Tibial nerve (tissue), 4 donors: ENCODE results near the gene EHF.

Experiments
- EP300 ChIP-seq, 2 donors: sonication (generic); formaldehyde crosslinking; IDR thresholded peaks; one replicate each; pipeline ENCODE4 v1.6.1; 2017; ENCODE audit warnings: antibody characterized with exemption in 2 of 2, mild to moderate bottlenecking in 1 of 2
- POLR2A ChIP-seq, 2 donors: fragments of 450-650 bp; IDR thresholded peaks; one replicate each; pipeline ENCODE4 v1.6.1; 2017; ENCODE audit warnings: antibody characterized with exemption in 2 of 2, mild to moderate bottlenecking in 2 of 2, moderate library complexity in 2 of 2
- TF ChIP-seq, protein P1 (sequence below), 5 experiments: fragments of 200-600 bp in 3 of 5; fragments of 450-650 bp in 2 of 5; sonication (generic) in 3 of 5; IDR thresholded peaks; one replicate each; pipeline ENCODE4 v1.5.1; 2016 to 2019; ENCODE audit warnings: antibody characterized with exemption in 5 of 5, mild to moderate bottlenecking in 3 of 5, moderate library complexity in 2 of 5

DNA sequence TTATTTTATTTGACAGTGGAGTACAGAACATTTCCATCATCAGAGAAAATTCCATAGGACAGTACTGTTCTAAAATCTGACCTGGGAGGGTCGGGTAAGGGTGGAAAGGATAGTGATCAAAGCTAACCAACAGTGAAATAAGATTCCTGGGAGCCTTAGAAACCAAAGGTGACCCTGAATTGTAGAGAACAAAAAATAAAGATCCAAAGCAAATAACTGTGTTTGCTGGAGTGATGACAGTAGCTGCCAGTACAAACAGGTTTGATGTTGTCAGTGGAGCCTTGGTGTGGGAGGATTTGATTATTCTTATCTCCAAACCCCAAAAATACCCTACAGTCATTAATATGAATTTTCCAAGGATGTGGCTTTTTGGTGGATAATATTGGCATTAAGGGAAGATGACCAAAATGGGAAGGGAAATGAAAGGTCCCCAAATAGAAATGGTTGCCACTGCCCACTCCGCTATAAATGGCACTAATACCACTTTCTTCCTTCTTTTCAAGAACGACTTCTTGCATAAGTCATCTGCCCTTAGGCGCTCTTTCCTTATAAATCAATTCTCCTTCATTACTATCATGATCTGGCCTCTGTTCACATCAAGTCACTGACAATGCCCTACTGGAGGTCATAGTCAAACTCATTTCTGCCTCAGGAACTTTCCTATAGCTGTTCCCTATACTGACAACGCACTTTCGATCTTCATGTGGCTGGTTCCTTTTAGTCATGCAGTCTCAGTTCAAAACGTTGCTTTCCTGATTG, 44.4 kb downstream of the EHF start:
- TF ChIP-seq, protein P1, sequence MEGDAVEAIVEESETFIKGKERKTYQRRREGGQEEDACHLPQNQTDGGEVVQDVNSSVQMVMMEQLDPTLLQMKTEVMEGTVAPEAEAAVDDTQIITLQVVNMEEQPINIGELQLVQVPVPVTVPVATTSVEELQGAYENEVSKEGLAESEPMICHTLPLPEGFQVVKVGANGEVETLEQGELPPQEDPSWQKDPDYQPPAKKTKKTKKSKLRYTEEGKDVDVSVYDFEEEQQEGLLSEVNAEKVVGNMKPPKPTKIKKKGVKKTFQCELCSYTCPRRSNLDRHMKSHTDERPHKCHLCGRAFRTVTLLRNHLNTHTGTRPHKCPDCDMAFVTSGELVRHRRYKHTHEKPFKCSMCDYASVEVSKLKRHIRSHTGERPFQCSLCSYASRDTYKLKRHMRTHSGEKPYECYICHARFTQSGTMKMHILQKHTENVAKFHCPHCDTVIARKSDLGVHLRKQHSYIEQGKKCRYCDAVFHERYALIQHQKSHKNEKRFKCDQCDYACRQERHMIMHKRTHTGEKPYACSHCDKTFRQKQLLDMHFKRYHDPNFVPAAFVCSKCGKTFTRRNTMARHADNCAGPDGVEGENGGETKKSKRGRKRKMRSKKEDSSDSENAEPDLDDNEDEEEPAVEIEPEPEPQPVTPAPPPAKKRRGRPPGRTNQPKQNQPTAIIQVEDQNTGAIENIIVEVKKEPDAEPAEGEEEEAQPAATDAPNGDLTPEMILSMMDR (IDR thresholded peaks at IDR 0.05), result no peak
- TF ChIP-seq EP300 (IDR thresholded peaks at IDR 0.05) (no peak), POLR2A (IDR thresholded peaks at IDR 0.05) (no peak)
